PC-9 (cell line): ENCODE measurements around the gene CDIPT.
"Not testable (repeated sequence)": the region's sequence is repeated elsewhere in the genome, so short reads cannot be mapped to it uniquely, and the experiment has no call there.

Experiments used
- CTCF ChIP-seq: fragments of 200-600 bp; sonication (generic); conservative IDR thresholded peaks from 2 replicates; pipeline ENCODE4 v1.6.1; 2017; ENCODE audit warnings: mixed run types, antibody characterized with exemption, mild to moderate bottlenecking, moderate library complexity
- EZH2 ChIP-seq: fragments of 200-600 bp; sonication (generic); IDR thresholded peaks from 2 replicates; pipeline ENCODE4 v1.8.0; 2017; ENCODE audit warnings: antibody characterized with exemption, low read depth

DNA sequence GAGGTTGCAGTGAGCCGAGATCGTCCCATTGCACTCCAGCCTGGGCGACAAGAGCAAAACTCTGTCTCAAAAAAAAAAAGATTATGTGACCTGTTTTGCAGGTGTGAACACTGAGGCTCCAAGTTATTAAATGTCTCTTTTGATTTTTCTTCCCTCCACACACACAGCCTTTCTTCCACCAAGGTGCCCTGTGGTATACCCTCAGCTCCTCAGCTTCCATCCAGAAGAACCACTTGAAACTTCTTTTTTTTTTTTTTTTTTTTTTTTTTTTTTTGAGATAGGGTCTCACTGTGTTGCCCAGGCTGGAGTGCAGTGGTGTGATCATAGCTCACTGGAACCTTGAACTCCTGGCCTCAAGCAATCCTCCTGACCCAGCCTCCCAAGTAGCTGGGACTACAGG, 26.3 kb upstream of the CDIPT start:
- TF ChIP-seq CTCF, EZH2: not testable (repeated sequence)
